GM21529 (cell line): ENCODE data around the gene STUM.
"Not testable (repeated sequence)": the region's sequence is repeated elsewhere in the genome, so short reads cannot be mapped to it uniquely, and the experiment has no call there.

Source experiments
- ATAC-seq: cut with Tn5 transposase; IDR thresholded peaks from one replicate; pipeline ENCODE4 v1.9.1; 2021; ENCODE audit not compliant: unreplicated experiment

Gene STUM

DNA sequence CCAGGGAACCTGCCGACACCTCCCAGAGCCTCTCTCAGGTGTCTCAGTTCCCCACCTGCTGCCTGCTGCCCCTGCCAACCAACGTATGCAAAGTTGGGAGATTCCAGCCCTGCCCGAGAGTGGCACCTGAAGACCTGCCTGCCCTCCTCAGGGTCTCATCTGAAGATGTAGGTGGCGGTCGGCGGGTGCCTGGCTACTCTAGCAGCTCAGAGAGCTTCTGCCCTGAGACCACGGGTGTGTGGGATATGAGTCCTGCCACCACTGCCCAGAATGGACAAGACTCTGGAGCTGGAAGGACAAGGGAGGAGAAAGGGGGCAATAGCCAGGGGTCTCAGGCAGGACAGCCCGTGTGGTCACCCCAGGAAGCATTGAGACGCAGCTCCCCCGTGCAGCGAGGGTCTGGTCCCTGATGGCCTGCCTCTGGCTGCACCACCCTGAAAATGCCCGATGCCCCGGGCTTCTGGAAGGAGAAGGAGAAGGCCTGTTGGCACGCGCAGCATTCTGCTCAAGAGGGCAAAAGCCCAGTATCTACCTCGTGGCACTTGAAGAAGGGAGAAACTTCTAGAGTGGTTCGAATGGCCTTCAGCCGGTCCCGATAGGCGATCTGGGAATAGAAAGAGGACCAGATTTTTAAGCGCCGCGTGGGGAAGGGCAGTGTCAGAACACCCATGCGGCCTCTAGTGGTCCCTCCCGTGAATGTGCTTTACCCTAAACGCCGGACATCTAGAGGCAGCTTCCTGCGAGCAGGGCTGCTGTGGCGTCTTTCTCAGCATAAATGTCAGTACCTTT lies 88.8 kb downstream of the STUM start:
- no peak for ATAC-seq

- ATAC-seq: no peak
Measured at GRCh38 chr1:226638001-226638601, 89.5 kb downstream of the STUM start.

- no peak for ATAC-seq
Measured at GRCh38 chr1:226638608-226639007, 90.0 kb downstream of the STUM start.

GRCh38 chr1:226639206-226639605 lies 90.6 kb downstream of the STUM start:
- not testable (repeated sequence) for ATAC-seq

DNA sequence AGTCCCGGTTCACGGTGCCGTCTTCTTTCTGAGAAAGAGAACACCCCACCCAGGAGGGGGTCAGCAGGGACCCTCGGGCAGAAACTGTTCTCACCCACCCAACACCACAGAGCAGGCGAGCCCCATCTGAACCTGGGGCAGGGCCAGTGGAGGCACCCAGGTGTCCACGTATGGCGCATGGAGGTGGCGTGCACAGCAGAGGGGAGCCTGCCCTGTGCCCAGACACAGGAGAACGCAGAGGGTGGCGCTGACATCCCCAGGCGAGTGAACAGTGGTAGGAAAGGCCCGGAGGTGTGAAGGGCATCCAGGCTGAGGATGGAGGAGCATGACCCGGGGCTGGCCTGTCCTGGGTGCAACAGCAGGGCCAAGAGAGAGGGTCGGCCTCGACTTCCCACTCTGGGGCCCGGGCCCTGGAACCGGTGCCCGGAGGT lies 91.1 kb downstream of the STUM start:
- no peak for ATAC-seq

- ATAC-seq: no peak
Measured at GRCh38 chr1:226640321-226641136, 92.0 kb downstream of the STUM start.

GRCh38 chr1:226641671-226642231 lies 93.2 kb downstream of the STUM start:
- ATAC-seq: no peak

- ATAC-seq: no peak
Measured at GRCh38 chr1:226642421-226642820, 93.9 kb downstream of the STUM start.

- ATAC-seq: peak; percentile 66
Measured at GRCh38 chr1:226643177-226643576, 94.6 kb downstream of the STUM start.

- peak; percentile 56 for ATAC-seq
Measured at GRCh38 chr1:226643611-226644540, 95.3 kb downstream of the STUM start.

GRCh38 chr1:226644541-226645176 lies 96.1 kb downstream of the STUM start:
- no peak for ATAC-seq

GRCh38 chr1:226645279-226645976 lies 96.9 kb downstream of the STUM start:
- ATAC-seq: no peak

- ATAC-seq: no peak
Measured at GRCh38 chr1:226646026-226646869, 97.7 kb downstream of the STUM start.

DNA sequence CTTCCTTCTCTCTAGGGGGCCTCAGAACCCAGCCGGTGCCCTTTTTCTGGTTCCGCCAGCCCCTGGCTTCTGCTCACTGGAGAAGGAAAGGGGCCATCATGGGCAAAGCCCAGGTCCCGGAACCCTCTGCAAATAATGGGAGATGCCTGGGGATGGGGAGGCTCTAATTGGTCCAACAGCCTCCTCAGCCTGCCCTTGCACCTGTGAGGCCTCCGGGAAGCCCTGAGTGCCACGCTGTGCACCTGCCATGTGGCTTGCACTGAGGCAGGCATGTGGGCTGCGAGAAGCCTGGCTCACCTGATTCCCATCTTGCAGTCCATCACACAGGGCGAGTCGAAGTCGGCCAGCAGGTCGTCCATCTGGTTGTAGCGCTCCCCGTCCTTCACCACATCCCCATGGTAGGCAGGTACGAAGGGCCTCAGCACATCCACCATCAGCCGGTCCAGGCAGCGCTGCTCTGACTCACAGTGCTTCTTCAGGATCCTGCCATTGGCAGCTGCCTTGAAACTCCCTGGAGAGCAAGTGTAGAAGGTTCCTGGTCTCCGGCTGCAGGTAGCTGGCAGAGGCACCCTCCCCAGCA lies 98.4 kb downstream of the STUM start:
- ATAC-seq: no peak

GRCh38 chr1:226647719-226648118 lies 99.2 kb downstream of the STUM start:
- no peak for ATAC-seq

GRCh38 chr1:226648421-226648820 lies 99.9 kb downstream of the STUM start:
- no peak for ATAC-seq

GRCh38 chr1:226649244-226649643 lies 100.7 kb downstream of the STUM start:
- ATAC-seq: no peak

GRCh38 chr1:226649780-226650179 lies 101.2 kb downstream of the STUM start:
- no peak for ATAC-seq
